HCT116 (cell line): ENCODE measurements around the gene CRYBA4. TPM values are rescaled to one million over a fixed set of nuclear protein-coding genes. Genes with fewer than 3 reads are reported as not detected.

Experiments used
- ATAC-seq: fragments of 200-7000 bp; cut with Tn5 transposase; 2 replicates; pipeline ENCODE4 v1.9.1; 2020; ENCODE audit warnings: mild to moderate bottlenecking, moderate library complexity
- BruUV-seq: library from RNA; stranded (reverse); fragments of 400-500 nt; replicated peaks from 2 replicates; lab custom pipeline; 2021; lab: Mats Ljungman, UMichigan
- CTCF ChIA-PET: fragments of 300-600 bp; sonication (Branson Sonifier 250); formaldehyde crosslinking; loops from one replicate; lab custom pipeline; 2021; ENCODE audit warnings: antibody characterized with exemption; lab: Charles Lee
- POLR2A ChIA-PET: fragments of 300-600, 350-600 bp; sonication (Branson Sonifier 250); formaldehyde crosslinking; loops from one replicate; lab custom pipeline; 2021; ENCODE audit warnings: antibody characterized with exemption; lab: Charles Lee
- RAD21 ChIA-PET, 2 experiments: fragments of 300-600 bp; sonication (Branson Sonifier 250); formaldehyde crosslinking; loops; one replicate each; lab custom pipeline; 2023; ENCODE audit warnings: low total read pairs in 2 of 2; ENCODE audit not compliant: uncharacterized antibody in 2 of 2, unreplicated experiment in 2 of 2, low non-redundant PET in 1 of 2; lab: Charles Lee
- DNase-seq: peaks from one replicate; pipeline ENCODE4 v3.0.0-alpha.2; 2010; ENCODE audit warnings: low read depth, low spot score
- H2AFZ ChIP-seq: fragments of 200-600 bp; shearing (Covaris generic), sonication (generic); 2 replicates; pipeline ENCODE4 v1.6.1; 2017; ENCODE audit warnings: low read depth, mixed run types, mixed read lengths, antibody characterized with exemption, low read length; ENCODE audit not compliant: poor library complexity, severe bottlenecking
- H3K27ac ChIP-seq: 2 replicates; pipeline ENCODE4 v1.5.1; 2012; ENCODE audit warnings: low read depth, low read length
- H3K27me3 ChIP-seq: fragments of 200-600 bp; sonication (generic); 2 replicates; pipeline ENCODE4 v1.6.1; 2016; ENCODE audit warnings: mixed run types, low read length, mixed read lengths; ENCODE audit not compliant: insufficient read depth
- H3K36me3 ChIP-seq, 2 experiments: fragments of 200-500 bp in 1 of 2; fragments of 200-600 bp in 1 of 2; sonication (Bioruptor generic) in 1 of 2; sonication (generic) in 1 of 2; 2 replicates each; pipeline versions ENCODE4 v1.5.1 to v1.6.1; 2014 to 2016; ENCODE audit warnings: low read length in 2 of 2, inconsistent platforms in 1 of 2, mixed read lengths in 1 of 2, mixed run types in 1 of 2; ENCODE audit not compliant: insufficient read depth in 2 of 2, control insufficient read depth in 1 of 2
- H3K4me1 ChIP-seq, 2 experiments: fragments of 200-600 bp in 1 of 2; sonication (generic) in 1 of 2; 2 replicates each; pipeline versions ENCODE4 v1.5.1 to v1.6.1; 2012 to 2017; ENCODE audit warnings: low read length in 2 of 2, inconsistent platforms in 1 of 2, mild to moderate bottlenecking in 1 of 2, mixed read lengths in 1 of 2, mixed run types in 1 of 2, moderate library complexity in 1 of 2; ENCODE audit not compliant: insufficient read depth in 2 of 2, control insufficient read depth in 1 of 2
- H3K4me2 ChIP-seq: fragments of 200-600 bp; sonication (generic); 2 replicates; pipeline ENCODE4 v1.6.1; 2017; ENCODE audit warnings: mixed run types, low read length, mixed read lengths
- H3K4me3 ChIP-seq, 2 experiments: fragments of 200-600 bp in 1 of 2; sonication (generic) in 1 of 2; replicated peaks in 1 of 2; 2 replicates each; pipeline ENCODE4 v1.5.1; 2011 to 2016; ENCODE audit warnings: low read length in 2 of 2, control low read depth in 1 of 2, low read depth in 1 of 2, mild to moderate bottlenecking in 1 of 2, mixed read lengths in 1 of 2, mixed run types in 1 of 2
- H3K79me2 ChIP-seq: fragments of 200-600 bp; sonication (generic); 2 replicates; pipeline ENCODE4 v1.6.1; 2017; ENCODE audit warnings: mild to moderate bottlenecking, mixed run types, low read length, moderate library complexity, mixed read lengths; ENCODE audit not compliant: insufficient read depth
- H3K9ac ChIP-seq: fragments of 200-600 bp; sonication (generic); 2 replicates; pipeline ENCODE4 v1.6.1; 2016; ENCODE audit warnings: low read length, mixed read lengths
- H3K9me2 ChIP-seq: fragments of 200-600 bp; sonication (generic), shearing (Covaris generic); 2 replicates; pipeline ENCODE4 v1.6.1; 2017; ENCODE audit warnings: mixed run types, mild to moderate bottlenecking, moderate library complexity; ENCODE audit not compliant: insufficient read depth
- H3K9me3 ChIP-seq, 2 experiments: fragments of 200-500 bp in 1 of 2; fragments of 200-600 bp in 1 of 2; sonication (Bioruptor generic) in 1 of 2; sonication (generic) in 1 of 2; 2 replicates each; pipeline ENCODE4 v1.6.1; 2014 to 2017; ENCODE audit warnings: low read length in 2 of 2, mixed read lengths in 2 of 2, inconsistent platforms in 1 of 2, low read depth in 1 of 2, mild to moderate bottlenecking in 1 of 2, mixed run types in 1 of 2, moderate library complexity in 1 of 2; ENCODE audit not compliant: control insufficient read depth in 1 of 2, insufficient read depth in 1 of 2
- H4K20me1 ChIP-seq: fragments of 200-600 bp; sonication (generic), shearing (Covaris generic); 2 replicates; pipeline ENCODE4 v1.6.1; 2017; ENCODE audit warnings: mixed run types, mild to moderate bottlenecking, moderate library complexity; ENCODE audit not compliant: insufficient read depth
- ATF3 ChIP-seq: IDR thresholded peaks from 2 replicates; pipeline ENCODE4 v1.6.1; 2012
- CBX3 ChIP-seq: IDR thresholded peaks from 2 replicates; pipeline ENCODE4 v1.6.1; 2012; ENCODE audit warnings: low read depth
- EGR1 ChIP-seq: IDR thresholded peaks from 2 replicates; pipeline ENCODE4 v1.6.1; 2012; ENCODE audit warnings: low read depth
- EZH2 ChIP-seq: fragments of 200-600 bp; sonication (generic); IDR thresholded peaks from 2 replicates; pipeline ENCODE4 v1.6.1; 2017; ENCODE audit warnings: antibody characterized with exemption, mixed run types
- JUND ChIP-seq: IDR thresholded peaks from 2 replicates; pipeline ENCODE4 v1.6.1; 2012
- REST ChIP-seq: IDR thresholded peaks from 2 replicates; pipeline ENCODE4 v1.6.1; 2012; ENCODE audit warnings: low read depth
- ZNF274 ChIP-seq: fragments of 200-500 bp; sonication (Bioruptor generic); IDR thresholded peaks from 2 replicates; pipeline ENCODE4 v1.6.1; 2014; ENCODE audit warnings: mild to moderate bottlenecking, low read depth, low read length, inconsistent platforms
- intact Hi-C: fragments of 100-400 bp; cut with micrococcal nuclease; formaldehyde crosslinking; loops from 2 replicates; pipeline ENCODE4 v1.10.0; 2022
- total RNA-seq: library from RNA; stranded (reverse); gene quantifications from one replicate; pipeline ENCODE4 v1.2.1, GENCODE V29; 2021; ENCODE audit not compliant: unreplicated experiment

Gene CRYBA4
- total RNA-seq, 1 experiment from 2014 or later, result not detected

GRCh38 chr22:26580240-26580962 lies 41.4 kb upstream of the CRYBA4 start:
- ChIA-PET RAD21 (no interaction called here), CTCF (no interaction called here), POLR2A (no interaction called here)
- H3K4me2 ChIP-seq, result no peak overlapping the region
- intact Hi-C loops, result no loop called here
- H3K9ac ChIP-seq, result no peak overlapping the region
- no peaks in the 10 kb centered on the region for H3K36me3 ChIP-seq
- no peak for TF ChIP-seq EZH2
- TF ChIP-seq CBX3, result no peak
- no peak for TF ChIP-seq ATF3
- no peak for TF ChIP-seq EGR1
- no peak for TF ChIP-seq JUND
- no peaks in the 10 kb centered on the region for H4K20me1 ChIP-seq
- no peaks in the 10 kb centered on the region for H3K9me2 ChIP-seq
- ATAC-seq (no peak), DNase-seq (no peak)
- H3K4me3 ChIP-seq, result no peak overlapping the region
- H2AFZ ChIP-seq, result no peak overlapping the region
- H3K79me2 ChIP-seq, result peaks cover 7% of the 10 kb centered on the region; the same call in 1 of the 2 replicates
- H3K27ac ChIP-seq, result no peak overlapping the region
- peaks cover 0 to 4% of the 10 kb centered on the region in 2 experiments; a peak in 2 of 4 replicates for H3K4me1 ChIP-seq
- BruUV-seq, result no TSS peak
- no peaks in the 10 kb centered on the region for H3K9me3 ChIP-seq
- H3K27me3 ChIP-seq, result no peaks in the 10 kb centered on the region

GRCh38 chr22:26581026-26581425 lies 40.7 kb upstream of the CRYBA4 start:
- peaks cover 7% of the 10 kb centered on the region; the same call in 1 of the 2 replicates for H3K79me2 ChIP-seq
- DNase-seq (no peak), ATAC-seq (no peak)
- no peak overlapping the region for H3K9ac ChIP-seq
- peaks cover 0 to 6% of the 10 kb centered on the region in 2 experiments; a peak in 2 of 4 replicates for H3K4me1 ChIP-seq
- intact Hi-C loops, result no loop called here
- H3K36me3 ChIP-seq, result no peaks in the 10 kb centered on the region
- TF ChIP-seq ZNF274, result no peak
- TF ChIP-seq REST, result no peak
- BruUV-seq, result no TSS peak
- H4K20me1 ChIP-seq, result no peaks in the 10 kb centered on the region
- CTCF ChIA-PET, result no interaction called here
- no peak overlapping the region for H3K4me2 ChIP-seq
- RAD21 ChIA-PET, result no interaction called here
- H3K9me3 ChIP-seq, result no peaks in the 10 kb centered on the region
- POLR2A ChIA-PET, result no interaction called here
- no peak overlapping the region for H2AFZ ChIP-seq
- H3K9me2 ChIP-seq, result no peaks in the 10 kb centered on the region
- no peak overlapping the region for H3K4me3 ChIP-seq
- H3K27ac ChIP-seq, result no peak overlapping the region
- no peaks in the 10 kb centered on the region for H3K27me3 ChIP-seq
